CD4-positive, alpha-beta T cell treated with Interleukin-2 at 100 ng/mL for 4 hours (primary cell): Measurements from ENCODE around the gene IRGQ.
"Not testable (repeated sequence)": the region's sequence is repeated elsewhere in the genome, so short reads cannot be mapped to it uniquely, and the experiment has no call there.

Experiments used
- DNase-seq: peaks from one replicate; pipeline ENCODE4 v3.0.0-alpha.2; 2020; ENCODE audit warnings: low spot score

IRGQ gene

DNA sequence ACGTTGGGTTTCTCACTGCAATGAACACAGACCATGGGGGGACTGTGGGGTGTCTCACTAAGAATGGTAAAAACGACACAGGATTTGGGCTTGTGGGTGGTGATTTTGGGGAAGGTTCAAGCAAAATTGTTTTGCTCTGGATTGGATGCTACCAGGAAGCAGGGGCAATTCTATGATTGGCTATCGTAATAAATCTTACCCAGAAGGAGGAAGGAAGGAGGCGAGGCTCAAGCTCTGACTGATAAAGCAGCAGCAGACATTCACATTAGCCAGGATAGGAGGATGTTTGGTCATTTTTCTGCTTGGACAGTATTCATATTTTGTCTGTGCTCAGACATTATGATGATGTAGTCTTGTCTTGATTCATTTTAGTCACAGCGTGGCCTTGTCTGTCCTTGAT is 1.9 kb upstream of the IRGQ start:
- no peak for DNase-seq

DNA sequence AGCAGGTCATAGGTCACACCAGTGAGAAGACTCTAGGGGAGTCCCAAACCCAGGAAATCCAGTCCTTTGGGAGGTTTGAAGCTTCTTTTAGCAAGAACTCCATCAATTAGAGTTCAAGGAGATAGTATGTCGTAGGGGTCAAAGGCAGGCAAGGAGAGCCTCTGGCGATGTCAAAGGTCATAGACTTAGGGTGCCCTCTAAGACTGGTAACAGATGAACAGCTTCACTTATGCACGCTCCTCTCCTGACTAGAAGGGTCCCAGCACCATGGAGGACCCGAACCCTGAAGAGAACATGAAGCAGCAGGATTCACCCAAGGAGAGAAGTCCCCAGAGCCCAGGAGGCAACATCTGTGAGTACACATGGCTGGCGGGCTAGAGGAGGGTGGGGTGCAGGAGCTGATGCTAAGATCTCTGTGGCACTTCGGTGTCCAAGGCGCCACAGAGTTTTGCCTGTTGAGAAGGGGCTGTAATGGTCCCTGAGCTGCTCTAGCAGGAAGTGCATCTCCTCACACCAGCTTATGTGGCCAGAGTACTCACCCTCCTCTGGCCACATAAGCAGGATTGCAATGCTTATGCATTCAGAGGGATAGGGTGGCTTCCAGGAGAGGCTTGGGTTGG is 1.0 kb upstream of the IRGQ start:
- no peak for DNase-seq

DNA sequence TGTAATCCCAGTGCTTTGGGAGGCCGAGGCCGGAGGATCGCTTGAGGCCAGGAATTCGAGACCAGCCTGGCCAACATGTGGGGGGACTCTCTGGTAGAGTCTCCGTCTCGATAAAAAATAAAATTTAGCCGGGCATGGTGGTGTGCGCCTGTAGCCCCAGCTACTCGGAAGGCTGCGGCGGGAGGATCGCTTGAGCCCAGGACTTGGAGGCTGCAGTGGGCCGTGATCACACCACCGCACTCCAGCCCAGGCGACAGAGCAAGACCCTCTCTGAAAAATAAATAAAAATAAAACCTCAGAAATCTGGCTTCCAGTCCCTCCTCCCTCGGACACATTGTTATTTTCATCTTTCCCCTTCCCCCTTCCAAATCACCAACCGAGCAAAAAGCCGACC is 332 bp downstream of the IRGQ start:
- no peak for DNase-seq

DNA sequence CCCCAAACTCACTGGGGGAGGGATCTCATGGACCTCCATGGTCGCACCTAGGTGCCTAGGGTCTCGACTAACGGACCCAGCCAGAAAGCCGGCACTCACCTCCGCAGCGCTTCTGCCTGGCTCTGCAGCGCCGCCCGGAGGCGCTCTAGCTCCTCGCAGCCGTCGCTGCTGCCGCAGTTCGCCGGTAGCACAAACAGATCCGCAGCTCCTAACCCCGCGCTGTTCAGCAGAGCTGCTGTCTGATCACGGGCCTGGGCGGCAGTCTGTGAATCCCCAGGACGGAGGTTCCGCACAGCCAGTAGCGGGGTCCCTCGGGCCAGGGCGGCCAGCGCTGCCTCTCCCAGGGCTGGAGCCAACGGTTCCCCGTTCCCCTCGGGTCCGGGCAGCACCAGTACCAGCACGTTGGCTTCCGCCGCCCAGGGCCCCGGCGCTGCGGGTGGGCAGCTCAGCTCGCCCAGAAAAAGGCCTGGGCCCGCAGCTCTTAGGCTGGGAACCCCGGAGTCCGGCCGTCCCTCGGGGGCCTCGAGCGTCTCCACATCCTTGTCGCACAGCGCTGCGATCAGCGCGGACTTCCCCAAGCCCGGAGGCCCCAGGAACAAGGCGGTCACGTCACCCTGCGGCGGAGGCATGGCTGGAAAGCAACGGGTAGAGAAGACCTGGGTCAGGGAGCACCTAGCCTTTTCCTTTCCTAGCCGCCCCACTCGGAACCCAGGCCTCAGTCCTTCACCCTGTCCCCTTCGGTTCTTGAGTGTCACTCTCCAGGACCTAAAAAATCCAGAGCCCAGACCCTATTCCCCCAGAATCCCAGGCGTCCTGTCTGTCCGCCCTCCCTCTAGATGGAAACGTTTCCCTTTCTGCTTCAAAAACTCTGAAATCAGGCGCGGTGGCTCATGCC is 977 bp downstream of the IRGQ start:
- peak; percentile 74 for DNase-seq

DNA sequence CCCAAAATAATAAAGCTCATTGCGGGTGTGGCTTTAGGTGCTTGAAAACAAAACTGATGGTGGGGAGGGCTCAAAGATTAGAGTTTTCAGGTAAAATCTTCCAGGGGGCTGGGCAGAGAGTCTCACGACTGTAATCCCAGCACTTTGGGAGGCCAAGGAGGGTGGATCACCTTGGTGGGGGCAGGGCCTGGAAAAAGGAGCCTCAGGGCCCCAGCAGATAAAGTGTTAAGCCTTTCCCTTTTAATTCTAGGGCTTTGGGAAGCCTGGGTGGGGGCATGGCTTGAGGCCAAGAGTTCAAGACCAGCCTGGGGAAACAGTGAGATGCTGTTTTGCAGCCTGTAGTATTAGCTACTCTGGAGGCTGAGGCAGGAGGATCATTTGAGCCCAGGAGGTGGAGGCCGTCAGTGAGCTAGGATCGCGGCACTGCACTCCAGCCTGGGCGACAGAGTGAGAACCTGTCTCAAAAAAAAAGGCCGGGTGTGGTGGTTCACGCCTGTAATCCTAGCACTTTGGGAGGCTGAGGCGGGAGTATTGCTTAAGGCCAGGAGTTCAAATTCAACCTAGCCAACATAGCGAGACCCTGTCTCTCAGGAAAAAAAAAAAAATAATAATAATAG is 1.7 kb downstream of the IRGQ start:
- DNase-seq: no peak

DNA sequence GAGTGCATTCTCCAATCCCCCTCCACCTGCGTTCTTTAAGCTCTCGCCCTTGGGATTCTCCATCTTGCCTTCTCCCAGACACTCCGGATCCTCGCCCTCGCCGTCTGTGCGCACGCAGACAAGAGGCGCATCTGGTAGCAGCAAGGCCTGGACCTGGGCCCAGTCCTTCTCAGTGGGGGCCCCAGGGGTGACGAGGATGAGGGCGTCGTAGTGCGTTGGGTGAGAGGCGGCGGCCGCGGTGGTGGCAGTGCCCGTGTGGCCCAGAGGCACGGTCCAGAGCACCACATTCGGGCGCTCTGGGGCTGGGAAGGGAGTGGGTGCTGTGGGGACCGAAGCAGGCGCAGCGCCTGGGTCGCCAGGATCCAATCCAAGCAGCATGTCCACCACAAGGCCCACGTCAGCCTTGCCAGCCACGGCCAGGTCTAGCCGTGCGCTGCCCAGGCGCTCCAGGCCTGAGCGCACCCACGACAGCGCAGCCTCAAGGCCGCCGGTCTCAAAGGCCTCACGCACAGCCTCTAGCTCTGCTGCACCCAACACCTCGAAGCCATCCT is 3.1 kb downstream of the IRGQ start:
- no peak for DNase-seq

DNA sequence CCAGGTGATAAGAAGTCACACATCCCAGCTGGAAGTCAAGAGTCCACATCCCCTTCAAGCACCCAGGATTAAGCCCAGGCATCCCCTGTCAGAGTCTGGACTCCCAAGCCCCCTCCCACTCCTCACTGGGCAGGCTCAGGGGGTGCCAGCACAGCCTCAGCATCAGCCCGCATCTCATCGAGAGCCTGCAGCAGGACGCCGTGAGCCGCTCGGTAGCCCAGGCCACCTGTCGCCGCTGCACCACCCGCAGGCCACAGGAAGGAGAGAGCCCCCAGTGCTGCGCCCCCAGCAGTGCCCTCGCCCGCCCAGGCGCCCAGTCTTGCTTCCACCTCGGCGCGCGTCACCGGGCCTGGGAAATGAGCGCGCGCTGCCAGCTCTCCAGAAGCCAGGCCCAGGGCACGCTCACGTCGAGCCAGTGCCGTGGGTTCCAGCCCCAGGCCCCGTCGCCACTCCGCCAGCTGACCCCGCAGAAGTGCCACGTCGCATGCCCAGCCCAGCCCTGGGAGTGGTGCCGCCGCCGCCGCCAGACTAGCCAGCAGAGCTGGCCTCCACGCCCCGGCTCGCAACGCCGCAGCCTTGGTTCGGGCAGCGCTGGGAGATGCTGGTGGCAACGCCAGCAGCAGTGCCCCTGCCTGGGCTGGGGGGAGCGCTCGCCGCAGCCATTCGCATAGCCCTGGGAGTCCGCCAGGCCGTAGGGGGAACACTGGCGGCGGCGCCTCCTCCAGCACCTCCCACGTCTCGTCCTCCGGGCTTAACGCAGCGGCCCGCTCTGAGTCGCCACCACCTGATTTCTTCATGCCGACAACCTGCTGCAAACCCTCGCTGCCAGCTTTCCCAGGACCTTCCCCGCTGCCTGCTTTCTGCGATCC is 3.8 kb downstream of the IRGQ start:
- no peak for DNase-seq

DNA sequence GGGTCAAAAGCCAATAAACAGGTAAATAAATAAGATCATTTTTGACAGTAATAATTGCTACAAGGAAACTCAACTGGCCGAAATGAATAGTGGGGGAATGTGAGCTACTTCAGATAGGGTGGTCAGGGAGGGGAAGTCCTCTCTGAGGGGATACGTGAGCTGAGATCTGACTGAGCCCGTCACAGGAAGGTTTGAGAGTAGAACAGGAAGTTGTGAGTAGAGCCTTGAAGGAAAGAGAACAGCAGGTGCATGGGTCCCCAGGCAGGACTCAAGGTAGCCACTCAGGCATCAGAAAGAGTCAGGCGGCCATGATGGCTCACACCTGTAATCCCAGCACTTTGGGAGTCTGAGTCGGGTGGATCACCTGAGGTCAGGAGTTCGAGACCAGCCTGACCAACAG is 6.3 kb downstream of the IRGQ start:
- no peak for DNase-seq

DNA sequence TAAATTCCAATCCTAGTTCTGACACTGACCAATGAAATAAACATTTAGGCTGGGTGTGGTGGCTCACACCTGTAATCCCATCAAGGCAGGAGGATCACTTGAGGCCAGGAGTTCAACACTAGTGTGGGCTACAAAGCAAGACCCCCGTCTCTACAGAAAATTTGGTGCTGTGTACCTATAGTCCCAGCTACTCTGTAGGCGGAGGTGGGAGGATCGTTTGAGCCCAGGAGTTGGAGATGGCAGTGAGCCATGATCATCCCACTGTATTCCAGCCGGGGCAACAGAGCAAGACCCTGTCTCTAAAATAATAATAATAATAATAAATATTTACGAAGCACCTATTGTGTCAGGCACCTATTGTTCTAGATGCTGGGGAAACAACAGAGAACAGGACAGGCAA is 6.7 kb downstream of the IRGQ start:
- no peak for DNase-seq

DNA sequence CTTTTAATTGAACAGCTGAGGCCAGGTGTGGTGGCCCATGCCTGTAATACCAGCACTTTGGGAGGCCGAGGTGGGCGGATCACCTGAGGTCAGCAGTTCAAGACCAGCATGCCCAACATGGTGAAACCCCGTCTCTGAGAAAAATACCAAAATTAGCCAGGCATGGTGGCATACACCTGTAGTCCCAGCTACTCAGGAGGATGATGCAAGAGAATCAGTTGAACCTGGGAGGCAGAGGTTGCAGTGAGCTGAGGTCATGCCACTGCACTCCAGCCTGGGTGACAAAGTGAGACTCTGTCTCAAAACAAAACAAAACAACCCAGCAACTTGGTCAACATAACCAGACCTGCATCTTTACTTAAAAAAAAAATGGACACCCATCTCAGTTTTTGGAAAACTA is 8.9 kb downstream of the IRGQ start:
- not testable (repeated sequence) for DNase-seq

DNA sequence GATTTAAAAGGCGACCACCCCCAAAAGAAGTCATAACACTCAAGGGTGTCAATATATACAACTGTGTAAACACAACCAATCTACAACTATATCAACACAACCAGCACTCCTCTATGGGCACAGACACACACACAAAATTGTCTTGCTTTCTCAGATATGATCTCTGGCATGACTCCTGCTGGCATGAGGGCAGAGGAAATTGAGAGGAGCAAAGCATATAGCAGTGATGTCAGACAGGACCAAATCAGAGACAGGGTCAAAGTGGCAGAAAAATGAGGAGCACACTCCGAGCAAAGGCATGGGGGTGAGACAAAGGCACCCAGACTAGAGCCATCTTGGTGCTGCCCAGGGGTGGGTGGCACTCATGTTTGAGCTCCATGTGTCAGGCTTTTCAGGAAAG is 9.6 kb downstream of the IRGQ start:
- no peak for DNase-seq

DNA sequence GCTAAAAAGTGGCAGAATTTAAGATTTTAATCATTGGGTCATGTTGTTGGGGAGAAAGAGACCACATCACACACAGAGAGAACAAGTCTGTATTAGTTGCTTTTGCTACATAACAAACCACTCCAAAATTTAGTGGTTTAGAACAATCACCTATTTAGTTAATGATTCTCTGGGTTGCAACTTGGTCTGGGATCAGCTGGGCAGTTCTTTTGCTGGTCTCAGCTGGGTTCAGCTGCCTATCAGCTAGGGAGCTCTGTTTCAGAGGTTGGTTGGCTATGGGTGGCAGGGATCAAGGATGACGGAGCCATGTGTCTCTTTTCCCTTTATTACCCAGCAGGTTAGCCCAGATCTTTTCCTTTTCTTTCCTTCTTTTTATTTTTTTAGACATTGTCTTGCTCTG is 11.4 kb downstream of the IRGQ start:
- DNase-seq: no peak

DNA sequence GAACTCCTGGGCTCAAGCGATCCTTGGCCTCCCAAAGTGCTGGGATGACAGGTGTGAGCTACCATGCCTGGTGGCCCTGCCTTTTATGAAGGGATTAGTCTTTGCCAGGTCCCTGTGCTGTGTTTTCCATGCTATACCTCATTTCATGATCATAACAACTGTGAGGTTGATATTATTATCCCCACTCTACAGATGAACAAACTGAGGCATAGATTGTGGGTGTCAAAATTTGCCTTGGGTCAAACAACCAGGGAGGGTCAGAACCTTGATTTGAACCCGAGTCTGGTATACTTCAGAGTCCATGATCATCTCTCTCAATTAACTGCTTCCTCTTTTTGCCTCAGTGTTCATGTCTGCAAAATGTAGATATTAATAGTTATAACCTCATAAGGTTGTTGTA is 13.4 kb downstream of the IRGQ start:
- no peak for DNase-seq

DNA sequence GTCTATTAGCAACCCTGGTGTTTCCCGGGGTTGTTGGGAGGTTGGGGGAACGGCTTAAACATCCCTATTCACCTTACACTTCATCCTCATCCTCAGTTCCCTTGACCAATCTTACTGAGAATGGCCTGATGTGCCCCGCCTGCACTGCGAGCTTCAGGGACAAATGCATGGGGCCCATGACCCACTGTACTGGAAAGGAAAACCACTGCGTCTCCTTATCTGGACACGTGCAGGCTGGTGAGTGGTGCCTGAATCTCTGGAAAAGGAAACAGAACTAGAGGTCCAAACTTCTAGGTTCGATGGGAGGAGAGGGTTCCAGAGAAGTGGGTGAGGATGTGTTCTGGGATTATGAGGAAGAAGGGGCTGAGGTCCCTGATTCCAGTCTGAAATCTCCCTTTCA is 14.5 kb downstream of the IRGQ start:
- DNase-seq: no peak

DNA sequence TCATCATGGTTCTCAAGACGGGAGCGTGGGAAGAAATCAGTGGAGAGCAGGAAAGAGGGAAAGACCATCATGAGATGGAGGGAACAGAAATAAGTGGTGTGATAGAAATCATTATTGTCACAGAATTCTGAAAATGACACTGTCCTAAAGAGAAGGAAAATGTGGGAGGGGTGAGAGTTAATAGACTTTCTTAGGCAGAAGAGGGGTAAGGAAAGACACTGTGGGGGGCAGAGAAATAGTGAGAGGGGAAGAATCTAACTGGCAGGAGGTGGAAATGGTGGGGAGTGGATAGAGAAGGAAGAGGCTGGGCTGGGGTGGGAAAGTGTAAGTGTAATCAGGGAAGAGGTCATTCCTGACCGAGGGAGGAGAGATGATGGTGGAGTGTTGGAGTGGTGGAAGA is 17.1 kb downstream of the IRGQ start:
- DNase-seq: no peak

DNA sequence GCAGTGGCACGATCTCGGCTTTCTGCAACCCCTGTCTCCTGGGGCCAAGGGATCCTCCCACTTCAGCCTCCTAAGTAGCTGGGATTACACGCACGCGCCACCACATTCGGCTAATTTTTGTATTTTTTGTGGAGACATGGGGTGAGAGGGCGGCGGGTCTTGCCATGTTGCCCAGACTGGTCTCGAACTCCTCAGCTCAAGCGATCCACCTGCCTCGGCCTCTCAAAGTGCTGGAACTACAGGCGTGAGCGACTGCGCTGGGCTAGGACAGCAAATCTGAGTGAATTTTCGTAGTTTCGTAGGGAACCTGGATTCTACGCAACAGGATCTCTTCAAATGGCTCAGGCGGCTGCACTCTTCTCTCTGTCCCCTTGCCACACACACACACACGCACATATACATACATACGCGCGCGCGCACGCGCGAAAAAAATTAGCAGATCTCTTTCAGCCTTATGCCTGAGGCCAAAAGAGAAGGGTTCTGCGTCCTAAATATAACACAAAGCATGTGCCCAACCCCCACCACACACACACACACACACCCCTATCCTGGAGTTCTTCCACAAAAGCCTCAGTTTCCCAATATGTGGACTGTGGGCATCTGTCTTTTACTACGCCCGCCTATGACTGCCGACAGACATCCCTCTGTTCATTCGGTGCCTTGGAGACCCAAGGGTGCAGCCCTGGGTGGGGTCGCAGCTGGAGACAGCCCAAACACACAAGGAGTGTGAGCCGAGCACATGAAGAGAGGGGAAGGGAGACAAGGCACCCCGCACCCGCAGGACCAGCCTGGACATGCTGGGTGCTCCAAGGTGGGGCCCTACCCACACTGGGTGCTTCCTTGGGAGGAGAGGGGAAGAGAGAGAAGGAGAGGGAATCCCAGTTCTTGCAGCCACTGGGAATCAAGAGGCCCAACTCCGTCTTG is 19.7 kb downstream of the IRGQ start:
- DNase-seq: no peak

DNA sequence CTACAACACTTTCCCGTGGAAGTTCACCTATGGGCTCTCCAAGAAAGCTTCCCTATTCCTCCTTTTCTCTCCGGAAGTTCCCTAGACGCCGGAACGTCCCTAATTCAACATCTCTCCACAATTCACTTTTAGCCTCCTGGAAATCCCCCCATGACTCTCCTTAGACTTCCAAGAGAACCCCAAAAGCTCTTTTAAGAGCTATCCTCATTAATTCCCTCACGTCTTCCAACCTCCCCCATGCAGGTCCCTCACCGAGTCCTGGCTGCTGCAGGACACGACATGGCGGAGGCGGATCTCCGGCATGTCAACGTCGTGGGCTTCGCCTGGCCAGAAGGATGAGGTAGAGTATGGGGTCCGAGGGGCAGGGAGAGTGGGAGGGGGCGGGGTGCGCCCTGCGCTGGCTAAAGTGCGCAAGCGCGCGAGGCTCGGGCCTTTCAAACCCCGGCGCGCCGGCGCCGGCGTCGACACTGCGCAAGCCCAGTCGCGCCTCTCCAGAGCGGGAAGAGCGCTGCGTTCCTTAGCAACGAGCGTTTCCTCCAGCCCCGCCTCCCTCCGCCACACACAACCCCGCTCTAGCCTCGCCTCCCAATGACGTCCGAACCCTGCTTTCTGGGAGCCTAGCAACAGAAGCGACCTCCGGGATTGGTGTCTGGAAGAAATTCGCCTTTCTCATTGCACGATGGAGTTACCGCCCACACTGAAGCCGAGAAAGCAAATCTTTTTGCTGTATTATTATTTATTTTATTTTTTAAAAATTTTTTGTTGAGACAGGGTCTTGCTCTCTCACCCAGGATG is 20.6 kb downstream of the IRGQ start, which contains the start of the genes PINLYP and XRCC1:
PINLYP (plus strand) TSS at position 646 of the 795 bp plus-strand sequence. CDS start 1,391 bp downstream, outside the sequence.
XRCC1 (minus strand) TSS at position 372 of the 795 bp plus-strand sequence; CDS start at position 303, 69 bp downstream.
- peak; percentile 97 for DNase-seq

DNA sequence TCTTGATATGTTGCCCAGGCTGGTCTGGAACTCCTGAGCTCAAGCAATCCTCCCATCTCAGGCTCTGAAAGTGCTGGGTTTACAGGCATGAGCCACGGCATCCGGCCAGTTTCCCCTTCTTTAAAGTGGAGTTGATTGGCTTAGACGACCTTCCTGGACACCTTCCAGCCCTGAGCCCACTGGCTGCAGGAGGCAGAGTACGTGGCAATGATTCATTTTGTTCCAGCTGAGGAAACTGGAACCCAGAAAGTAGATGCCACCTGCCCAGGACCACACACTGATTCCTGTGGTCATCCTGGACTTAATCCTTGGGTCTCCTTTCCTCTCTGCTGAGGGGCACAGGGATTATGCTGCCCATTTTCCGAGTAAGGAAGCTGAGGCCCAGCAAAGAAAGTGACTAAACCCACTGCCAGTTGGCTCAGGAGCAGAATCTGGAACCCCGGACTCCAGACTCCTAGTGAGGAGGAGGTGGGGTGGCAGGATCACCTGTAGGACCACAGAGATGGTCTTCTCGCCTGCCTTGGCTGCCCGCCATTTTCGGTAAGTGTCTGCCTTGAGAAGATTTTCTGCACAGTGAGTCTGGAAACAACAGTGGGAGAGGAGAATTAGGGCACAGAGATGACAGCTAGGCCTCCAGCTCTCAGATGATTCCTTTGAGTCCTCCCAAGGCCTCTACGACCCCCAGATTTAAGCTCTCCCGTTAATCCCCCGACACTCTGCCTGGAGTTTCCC is 21.3 kb downstream of the IRGQ start:
- DNase-seq: no peak

DNA sequence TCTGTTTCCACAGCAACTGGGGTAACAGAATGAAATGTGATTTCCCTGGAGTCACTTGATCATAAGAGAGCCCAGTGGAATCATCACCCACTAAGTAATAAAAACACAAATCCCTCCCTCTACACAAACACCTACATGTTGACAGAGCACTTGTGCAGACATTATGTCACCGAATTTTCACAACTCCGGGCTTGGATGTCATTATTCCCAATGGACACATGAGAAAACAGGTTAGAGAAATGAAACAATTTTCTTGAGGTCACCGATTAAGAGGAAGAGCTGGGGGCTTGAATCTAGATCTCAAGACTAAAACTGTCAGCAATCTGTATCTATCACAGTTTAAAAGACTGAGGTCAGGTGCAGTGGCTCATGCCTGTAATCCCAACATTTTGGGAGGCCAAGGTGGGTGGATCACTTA is 23.8 kb downstream of the IRGQ start:
- no peak for DNase-seq
